ENCODE data around the gene RGS12. TPM values are rescaled to one million over a fixed set of nuclear protein-coding genes. Genes with fewer than 3 reads are reported as not detected.

RGS12 gene
- total RNA-seq, 5 donors from 2014 or later (not counting 1 experiment from before 2014, with no cell fraction given): 6.4 to 15.3 (median 10.5) TPM

GRCh38 chr4:3330707-3331106 is 37.9 kb downstream of the RGS12 start:
- Mint-ChIP-seq H3K4me3 (no peak overlapping the region), H3K27me3 (no peaks in the 10 kb centered on the region), H3K36me3 (no peaks in the 10 kb centered on the region), H3K4me1 (peaks cover 4 to 14% (median 4%) of the 10 kb centered on the region in 3 donors), H3K9me3 (peaks cover 0 to under 1% (median 0%) of the 10 kb centered on the region in 3 donors), H3K27ac (no peak overlapping the region)
- Histone ChIP-seq H3K4me1 (ENCODE audit: control insufficient read depth in 1 of 2, extremely low read depth in 1 of 2, insufficient read depth in 2 of 2, low read length in 2 of 2) (no peaks in the 10 kb centered on the region), H3K4me3 (ENCODE audit: control insufficient read depth in 1 of 2, extremely low read depth in 1 of 2, low read length in 1 of 2) (no peak overlapping the region), H3K9me3 (no peaks in the 10 kb centered on the region), H3K27ac (ENCODE audit: low read length) (no peak overlapping the region), H3K27me3 (replicated peaks in 1 of 2; ENCODE audit: control insufficient read depth in 2 of 2, extremely low read depth in 1 of 2, insufficient read depth in 2 of 2, low read length in 1 of 2) (peaks cover 0 to 4% of the 10 kb centered on the region in 2 experiments), H3K36me3 (ENCODE audit: control insufficient read depth in 2 of 2, extremely low read depth in 1 of 2, insufficient read depth in 1 of 2, low read length in 1 of 2) (peaks cover 0 to 5% of the 10 kb centered on the region in 2 donors)
- CTCF ChIA-PET: no interaction called here
- ATAC-seq (replicated peaks in 1 of 4) (no peak), DNase-seq (no peak)
- POLR2A ChIA-PET: no interaction called here
- 80% methylated on average over 1 of the region's 5 CpGs for WGBS (ENCODE audit: insufficient coverage)

- DNase-seq: no peak
- ChIA-PET CTCF (interaction anchor here in 1 of 2 donors (1.0 kb wide), 1 partner anchor 20 kb away, joined by 3 read pairs; no protein-coding TSS in a partner anchor), POLR2A (interaction anchor here in 1 of 2 donors (0.7 kb wide), 1 partner anchor 666 kb away, joined by 4 read pairs; no protein-coding TSS in a partner anchor)
- Mint-ChIP-seq H3K4me3 (no peak overlapping the region), H3K27ac (no peak overlapping the region), H3K36me3 (no peaks in the 10 kb centered on the region), H3K27me3 (no peaks in the 10 kb centered on the region), H3K9me3 (no peaks in the 10 kb centered on the region), H3K4me1 (peaks cover 4 to 13% (median 4%) of the 10 kb centered on the region in 3 donors)
- no peak for ATAC-seq (replicated peaks in 1 of 4)
- H3K27me3 ChIP-seq (replicated peaks in 1 of 2; ENCODE audit: control insufficient read depth in 2 of 2, extremely low read depth in 1 of 2, insufficient read depth in 2 of 2, low read length in 1 of 2): peaks cover 0 to 4% of the 10 kb centered on the region in 2 experiments
- 84% methylated on average over 20 of the region's 23 CpGs for WGBS (ENCODE audit: insufficient coverage)
- H3K27ac ChIP-seq (ENCODE audit: low read length): no peak overlapping the region
- H3K36me3 ChIP-seq (ENCODE audit: control insufficient read depth in 2 of 2, extremely low read depth in 1 of 2, insufficient read depth in 1 of 2, low read length in 1 of 2): peaks cover 0 to 5% of the 10 kb centered on the region in 2 donors
- H3K9me3 ChIP-seq: no peaks in the 10 kb centered on the region
- no peaks in the 10 kb centered on the region for H3K4me1 ChIP-seq (ENCODE audit: control insufficient read depth in 1 of 2, extremely low read depth in 1 of 2, insufficient read depth in 2 of 2, low read length in 2 of 2)
- H3K4me3 ChIP-seq (ENCODE audit: control insufficient read depth in 1 of 2, extremely low read depth in 1 of 2, low read length in 1 of 2): no peak overlapping the region
These were observed 38.9 kb downstream of the RGS12 start for GRCh38 chr4:3331511-3332394.

- Histone ChIP-seq H3K4me1 (ENCODE audit: control insufficient read depth in 1 of 2, extremely low read depth in 1 of 2, insufficient read depth in 2 of 2, low read length in 2 of 2) (no peaks in the 10 kb centered on the region), H3K27ac (ENCODE audit: low read length) (no peak overlapping the region), H3K36me3 (ENCODE audit: control insufficient read depth in 2 of 2, extremely low read depth in 1 of 2, insufficient read depth in 1 of 2, low read length in 1 of 2) (peaks cover 0 to 5% of the 10 kb centered on the region in 2 donors), H3K4me3 (ENCODE audit: control insufficient read depth in 1 of 2, extremely low read depth in 1 of 2, low read length in 1 of 2) (no peak overlapping the region), H3K9me3 (no peaks in the 10 kb centered on the region), H3K27me3 (replicated peaks in 1 of 2; ENCODE audit: control insufficient read depth in 2 of 2, extremely low read depth in 1 of 2, insufficient read depth in 2 of 2, low read length in 1 of 2) (peaks cover 0 to 4% of the 10 kb centered on the region in 2 experiments)
- H3K9me3 Mint-ChIP-seq: no peaks in the 10 kb centered on the region
- no peak for ATAC-seq (replicated peaks in 1 of 4)
- WGBS (ENCODE audit: insufficient coverage): 79% methylated on average over 6 of the region's 9 CpGs
- H3K36me3 Mint-ChIP-seq: no peaks in the 10 kb centered on the region
- ChIA-PET CTCF (no interaction called here), POLR2A (no interaction called here)
- no peak for DNase-seq
- H3K4me3 Mint-ChIP-seq: no peak overlapping the region
- no peaks in the 10 kb centered on the region for H3K27me3 Mint-ChIP-seq
- no peak overlapping the region for H3K27ac Mint-ChIP-seq
- H3K4me1 Mint-ChIP-seq: peaks cover 2 to 6% (median 4%) of the 10 kb centered on the region in 3 donors
These were observed 39.7 kb downstream of the RGS12 start for GRCh38 chr4:3332498-3332897.

GRCh38 chr4:3334316-3334715 is 41.5 kb downstream of the RGS12 start:
- Histone ChIP-seq H3K36me3 (ENCODE audit: control insufficient read depth in 2 of 2, extremely low read depth in 1 of 2, insufficient read depth in 1 of 2, low read length in 1 of 2) (peaks cover 0 to under 1% of the 10 kb centered on the region in 2 donors), H3K4me1 (ENCODE audit: control insufficient read depth in 1 of 2, extremely low read depth in 1 of 2, insufficient read depth in 2 of 2, low read length in 2 of 2) (no peaks in the 10 kb centered on the region), H3K4me3 (ENCODE audit: control insufficient read depth in 1 of 2, extremely low read depth in 1 of 2, low read length in 1 of 2) (no peak overlapping the region), H3K27ac (ENCODE audit: low read length) (no peak overlapping the region), H3K9me3 (no peaks in the 10 kb centered on the region), H3K27me3 (replicated peaks in 1 of 2; ENCODE audit: control insufficient read depth in 2 of 2, extremely low read depth in 1 of 2, insufficient read depth in 2 of 2, low read length in 1 of 2) (peaks cover 0 to 4% of the 10 kb centered on the region in 2 experiments)
- peaks cover 2 to 5% (median 4%) of the 10 kb centered on the region in 3 donors for H3K4me1 Mint-ChIP-seq
- no peak overlapping the region for H3K27ac Mint-ChIP-seq
- DNase-seq (no peak), ATAC-seq (replicated peaks in 1 of 4) (no peak)
- no peaks in the 10 kb centered on the region for H3K27me3 Mint-ChIP-seq
- ChIA-PET POLR2A (interaction anchor here in 1 of 2 donors (0.5 kb wide), 1 partner anchor 266 kb away, joined by 3 read pairs; no protein-coding TSS in a partner anchor), CTCF (no interaction called here)
- no peaks in the 10 kb centered on the region for H3K36me3 Mint-ChIP-seq
- H3K9me3 Mint-ChIP-seq: no peaks in the 10 kb centered on the region
- H3K4me3 Mint-ChIP-seq: no peak overlapping the region
- WGBS (ENCODE audit: insufficient coverage): no CpG with 5 or more reads among the region's 3 CpGs

GRCh38 chr4:3335385-3335784 is 42.6 kb downstream of the RGS12 start:
- Mint-ChIP-seq H3K9me3 (no peaks in the 10 kb centered on the region), H3K36me3 (no peaks in the 10 kb centered on the region), H3K27me3 (no peaks in the 10 kb centered on the region), H3K4me3 (no peak overlapping the region), H3K27ac (no peak overlapping the region), H3K4me1 (peaks cover 7 to 10% (median 7%) of the 10 kb centered on the region in 3 donors)
- CTCF ChIA-PET: no interaction called here
- Histone ChIP-seq H3K4me3 (ENCODE audit: control insufficient read depth in 1 of 2, extremely low read depth in 1 of 2, low read length in 1 of 2) (no peak overlapping the region), H3K27me3 (replicated peaks in 1 of 2; ENCODE audit: control insufficient read depth in 2 of 2, extremely low read depth in 1 of 2, insufficient read depth in 2 of 2, low read length in 1 of 2) (peaks cover 0 to 4% of the 10 kb centered on the region in 2 experiments), H3K9me3 (no peaks in the 10 kb centered on the region), H3K36me3 (ENCODE audit: control insufficient read depth in 2 of 2, extremely low read depth in 1 of 2, insufficient read depth in 1 of 2, low read length in 1 of 2) (no peaks in the 10 kb centered on the region), H3K27ac (ENCODE audit: low read length) (no peak overlapping the region), H3K4me1 (ENCODE audit: control insufficient read depth in 1 of 2, extremely low read depth in 1 of 2, insufficient read depth in 2 of 2, low read length in 2 of 2) (no peaks in the 10 kb centered on the region)
- ATAC-seq (replicated peaks in 1 of 4) (no peak), DNase-seq (no peak)
- POLR2A ChIA-PET: interaction anchor here in 1 of 2 donors (0.6 kb wide), 1 partner anchor 261 kb away, joined by 4 read pairs; the partner anchor contains the start of genes HTT and HTT-AS
- 82% methylated on average over 10 of the region's 10 CpGs for WGBS (ENCODE audit: insufficient coverage)

GRCh38 chr4:3335982-3336381 is 43.2 kb downstream of the RGS12 start:
- H3K4me3 Mint-ChIP-seq: no peak overlapping the region
- Histone ChIP-seq H3K27ac (ENCODE audit: low read length) (no peak overlapping the region), H3K9me3 (no peaks in the 10 kb centered on the region), H3K27me3 (replicated peaks in 1 of 2; ENCODE audit: control insufficient read depth in 2 of 2, extremely low read depth in 1 of 2, insufficient read depth in 2 of 2, low read length in 1 of 2) (peaks cover 0 to 4% of the 10 kb centered on the region in 2 experiments), H3K4me3 (ENCODE audit: control insufficient read depth in 1 of 2, extremely low read depth in 1 of 2, low read length in 1 of 2) (no peak overlapping the region), H3K36me3 (ENCODE audit: control insufficient read depth in 2 of 2, extremely low read depth in 1 of 2, insufficient read depth in 1 of 2, low read length in 1 of 2) (no peaks in the 10 kb centered on the region), H3K4me1 (ENCODE audit: control insufficient read depth in 1 of 2, extremely low read depth in 1 of 2, insufficient read depth in 2 of 2, low read length in 2 of 2) (no peaks in the 10 kb centered on the region)
- ATAC-seq (replicated peaks in 1 of 4): no peak
- no peak overlapping the region for H3K27ac Mint-ChIP-seq
- peaks cover 5 to 7% (median 6%) of the 10 kb centered on the region in 3 donors for H3K4me1 Mint-ChIP-seq
- POLR2A ChIA-PET: interaction anchor here in 1 of 2 donors (0.6 kb wide), 1 partner anchor 262 kb away, joined by 4 read pairs; the partner anchor contains the start of genes HTT and HTT-AS
- 88% methylated on average over 5 of the region's 7 CpGs for WGBS (ENCODE audit: insufficient coverage)
- CTCF ChIA-PET: no interaction called here
- H3K9me3 Mint-ChIP-seq: no peaks in the 10 kb centered on the region
- H3K36me3 Mint-ChIP-seq: no peaks in the 10 kb centered on the region
- no peak for DNase-seq
- no peaks in the 10 kb centered on the region for H3K27me3 Mint-ChIP-seq
